B cell (primary cell): ENCODE data around the gene OSBPL5. TPM values are rescaled to one million over a fixed set of nuclear protein-coding genes. Genes with fewer than 3 reads are reported as not detected.

Experiments used
- ATAC-seq: fragments of 200-7000 bp; cut with Tn5 transposase; one replicate; pipeline ENCODE4 v1.10.0; 2021; ENCODE audit warnings: low read depth, mild to moderate bottlenecking, moderate number of reproducible peaks, moderate library complexity
- CTCF ChIA-PET: fragments of 350-600 bp; sonication (Branson Sonifier 250); formaldehyde crosslinking; loops from one replicate; lab custom pipeline; 2021; ENCODE audit warnings: antibody characterized with exemption, inconsistent platforms; lab: Charles Lee
- POLR2A ChIA-PET: fragments of 350-600 bp; sonication (Branson Sonifier 250); formaldehyde crosslinking; loops from one replicate; lab custom pipeline; 2021; ENCODE audit warnings: antibody characterized with exemption; lab: Charles Lee
- DNase-seq: peaks from one replicate; pipeline ENCODE4 v3.0.0; 2013
- H2AFZ ChIP-seq: 2 replicates; pipeline ENCODE4 v1.6.1; 2012; ENCODE audit warnings: mild to moderate bottlenecking, low read depth, low read length; ENCODE audit not compliant: insufficient read depth, poor library complexity, severe bottlenecking
- H3K27ac ChIP-seq, 2 donors: 1 replicate in 1 of 2; 2 replicates in 1 of 2; pipeline ENCODE4 v1.5.1; 2012 to 2013; ENCODE audit warnings: low read length in 2 of 2, mild to moderate bottlenecking in 2 of 2, moderate library complexity in 1 of 2
- H3K27me3 ChIP-seq, 4 experiments: fragments of 200-600 bp in 1 of 4; sonication (generic) in 1 of 4; replicated peaks in 1 of 4; 1 replicate in 2 of 4; 2 replicates in 2 of 4; pipeline versions ENCODE4 v1.6.1 to v1.7.0; 2013 to 2016; ENCODE audit warnings: low read length in 3 of 4, mild to moderate bottlenecking in 2 of 4, mixed read lengths in 1 of 4, moderate library complexity in 1 of 4; ENCODE audit not compliant: insufficient read depth in 4 of 4, control insufficient read depth in 3 of 4; ENCODE audit errors: control extremely low read depth in 1 of 4
- H3K36me3 ChIP-seq, 2 experiments: replicated peaks in 1 of 2; 1 replicate in 1 of 2; 2 replicates in 1 of 2; pipeline versions ENCODE4 v1.6.1 to v1.7.1; 2013; ENCODE audit warnings: low read length in 1 of 2; ENCODE audit not compliant: insufficient read depth in 2 of 2, control insufficient read depth in 1 of 2; ENCODE audit errors: control extremely low read depth in 1 of 2, extremely low read depth in 1 of 2
- H3K4me1 ChIP-seq, 2 donors: fragments of 200-600 bp in 1 of 2; sonication (generic) in 1 of 2; 1 replicate in 1 of 2; 2 replicates in 1 of 2; pipeline versions ENCODE4 v1.5.1 to v1.6.1; 2013 to 2017; ENCODE audit warnings: low read length in 2 of 2; ENCODE audit not compliant: control insufficient read depth in 2 of 2, insufficient read depth in 2 of 2
- H3K4me2 ChIP-seq: replicated peaks from 2 replicates; pipeline ENCODE3; 2012; ENCODE audit warnings: mild to moderate bottlenecking, low read depth, low read length; ENCODE audit not compliant: poor library complexity, severe bottlenecking
- H3K4me3 ChIP-seq, 5 experiments: fragments of 200-600 bp in 1 of 5; sonication (generic) in 1 of 5; 1 replicate in 3 of 5; 2 replicates in 2 of 5; pipeline versions ENCODE4 v1.5.1 to v1.7.0; 2011 to 2016; ENCODE audit warnings: low read length in 4 of 5, mild to moderate bottlenecking in 4 of 5, low read depth in 2 of 5, control low read depth in 1 of 5, moderate library complexity in 1 of 5; ENCODE audit not compliant: insufficient read depth in 1 of 5; ENCODE audit errors: control extremely low read depth in 1 of 5, extremely low read depth in 1 of 5
- H3K79me2 ChIP-seq: fragments of 200-600 bp; sonication (generic); one replicate; pipeline ENCODE4 v1.6.0; 2016; ENCODE audit warnings: low read length; ENCODE audit not compliant: control insufficient read depth, insufficient read depth
- H3K9ac ChIP-seq: fragments of 200-600 bp; sonication (generic); 2 replicates; pipeline ENCODE4 v1.6.1; 2017; ENCODE audit warnings: mild to moderate bottlenecking, low read length, moderate library complexity
- H3K9me3 ChIP-seq, 3 donors: one replicate each; pipeline versions ENCODE4 v1.6.1 to v1.7.1; 2013; ENCODE audit warnings: low read length in 2 of 3; ENCODE audit not compliant: control insufficient read depth in 2 of 3, insufficient read depth in 1 of 3; ENCODE audit errors: control extremely low read depth in 1 of 3
- H4K20me1 ChIP-seq: 2 replicates; pipeline ENCODE4 v1.6.0; 2012; ENCODE audit warnings: mild to moderate bottlenecking, low read length; ENCODE audit not compliant: insufficient read depth, control insufficient read depth, poor library complexity, severe bottlenecking
- H3K27ac Mint-ChIP-seq: one replicate; pipeline ENCODE4 v1.8.0; 2021; ENCODE audit warnings: mixed read lengths
- H3K27me3 Mint-ChIP-seq: one replicate; pipeline ENCODE4 v1.8.0; 2021; ENCODE audit warnings: mixed read lengths
- H3K4me1 Mint-ChIP-seq: one replicate; pipeline ENCODE4 v1.8.0; 2021; ENCODE audit warnings: mixed read lengths
- H3K4me3 Mint-ChIP-seq: one replicate; pipeline ENCODE4 v1.8.0; 2021; ENCODE audit warnings: mixed read lengths
- H3K9me3 Mint-ChIP-seq: one replicate; pipeline ENCODE4 v1.8.0; 2022; ENCODE audit warnings: mixed read lengths; ENCODE audit not compliant: insufficient read depth
- CTCF ChIP-seq: fragments of 200-600 bp; IDR thresholded peaks from one replicate; pipeline ENCODE4 v1.8.0; 2022; ENCODE audit warnings: antibody characterized with exemption, mild to moderate bottlenecking
- EZH2 ChIP-seq: IDR thresholded peaks from 2 replicates; pipeline ENCODE4 v1.6.1; 2012; ENCODE audit warnings: borderline replicate concordance, low read depth, mild to moderate bottlenecking, moderate library complexity, low read length; ENCODE audit not compliant: insufficient read depth, poor library complexity, severe bottlenecking
- WGBS: methylation state at CpG from one replicate; pipeline ENCODE4 v1.1.5; 2013; ENCODE audit warnings: missing lambda C conversion rate; ENCODE audit not compliant: insufficient coverage; 5-methylcytosine and 5-hydroxymethylcytosine counted together
- intact Hi-C: fragments of 100-400 bp; cut with micrococcal nuclease; formaldehyde crosslinking; loops from one replicate; pipeline ENCODE4 v1.10.0; 2022
- polyA plus RNA-seq: library from polyadenylated mRNA; depleted of rRNA; stranded (reverse); fragments of >200 nt; gene quantifications from 2 replicates; pipeline ENCODE4 v1.2.3, GENCODE V29; 2012
- total RNA-seq, 2 donors: library from RNA; stranded (reverse); fragments of 120-200 nt in 1 of 2; gene quantifications; 1 replicate in 1 of 2; 2 replicates in 1 of 2; pipeline versions ENCODE4 v1.2.3 to v1.2.4, GENCODE V29; 2013 to 2022

Gene OSBPL5
- total and polyA plus RNA-seq, 2 donors (not counting 1 experiment from before 2014, with no cell fraction given): 0.15 to 1.2 TPM

GRCh38 chr11:3178349-3178748 lies 13.2 kb upstream of the OSBPL5 start:
- Histone ChIP-seq H3K36me3 (no peaks in the 10 kb centered on the region), H3K9me3 (peaks cover 2 to 19% (median 15%) of the 10 kb centered on the region in 3 donors), H3K27ac (no peak overlapping the region), H3K4me1 (no peaks in the 10 kb centered on the region), H3K4me3 (no peak overlapping the region), H4K20me1 (no peaks in the 10 kb centered on the region), H3K27me3 (peaks cover 0 to 3% (median 0%) of the 10 kb centered on the region in 4 experiments), H3K79me2 (no peaks in the 10 kb centered on the region), H3K9ac (no peak overlapping the region), H2AFZ (no peak overlapping the region), H3K4me2 (no peak overlapping the region)
- no peaks in the 10 kb centered on the region for H3K4me1 Mint-ChIP-seq
- H3K27me3 Mint-ChIP-seq: peaks cover 13% of the 10 kb centered on the region
- H3K4me3 Mint-ChIP-seq: no peak overlapping the region
- WGBS: no CpG with 5 or more reads among the region's 2 CpGs
- no peak overlapping the region for H3K27ac Mint-ChIP-seq
- intact Hi-C loops: no loop called here
- no peak for DNase-seq
- peaks cover 10% of the 10 kb centered on the region for H3K9me3 Mint-ChIP-seq
- TF ChIP-seq CTCF: no peak
- TF ChIP-seq EZH2: no peak
- no peak for ATAC-seq
- CTCF ChIA-PET: no interaction called here
- POLR2A ChIA-PET: no interaction called here

GRCh38 chr11:3177931-3178330 lies 12.8 kb upstream of the OSBPL5 start:
- no peaks in the 10 kb centered on the region for H3K79me2 ChIP-seq
- no peak overlapping the region for H3K4me3 ChIP-seq
- no peaks in the 10 kb centered on the region for H3K4me1 ChIP-seq
- H3K36me3 ChIP-seq: no peaks in the 10 kb centered on the region
- no peaks in the 10 kb centered on the region for H4K20me1 ChIP-seq
- Mint-ChIP-seq H3K9me3 (peaks cover 10% of the 10 kb centered on the region), H3K27ac (no peak overlapping the region), H3K4me1 (no peaks in the 10 kb centered on the region), H3K4me3 (no peak overlapping the region), H3K27me3 (peaks cover 13% of the 10 kb centered on the region)
- CTCF ChIA-PET: no interaction called here
- H3K9ac ChIP-seq: no peak overlapping the region
- POLR2A ChIA-PET: no interaction called here
- no peak overlapping the region for H3K4me2 ChIP-seq
- peaks cover 2 to 19% (median 15%) of the 10 kb centered on the region in 3 donors for H3K9me3 ChIP-seq
- no peak for TF ChIP-seq CTCF
- H3K27me3 ChIP-seq: peaks cover 0 to 3% (median 0%) of the 10 kb centered on the region in 4 experiments
- no peak overlapping the region for H3K27ac ChIP-seq
- DNase-seq (no peak), ATAC-seq (no peak)
- intact Hi-C loops: no loop called here
- H2AFZ ChIP-seq: no peak overlapping the region
- 72% methylated on average over 2 of the region's 2 CpGs for WGBS
